NCI-H2171 treated with DMSO at 0.1 percent for 48 hours (cell line): ENCODE results near the gene PSME2.

Experiments
- DNase-seq: peaks from one replicate; lab custom pipeline; 2025; lab: John Stamatoyannopoulos, UW

PSME2 gene

GRCh38 chr14:24146453-24146977 is at the start of gene PSME2:
PSME2 (minus strand) TSS chr14:24146610; CDS start chr14:24146581, 29 bp downstream.
- DNase-seq: peak; percentile 94

- DNase-seq: peak; percentile 92
Observed at GRCh38 chr14:24195186-24196070, 49.0 kb upstream of the PSME2 start, which contains the start of gene TM9SF1. TM9SF1 (minus strand) TSS chr14:24195441; CDS start chr14:24195019, 422 bp downstream.

GRCh38 chr14:24194873-24195185 is 48.4 kb upstream of the PSME2 start:
- DNase-seq: no peak

- no peak for DNase-seq
Observed at GRCh38 chr14:24194186-24194872, 47.9 kb upstream of the PSME2 start.

GRCh38 chr14:24192933-24193332 is 46.5 kb upstream of the PSME2 start:
- DNase-seq: no peak

GRCh38 chr14:24190416-24190815 is 44.0 kb upstream of the PSME2 start:
- DNase-seq: no peak

GRCh38 chr14:24189460-24189859 is 43.0 kb upstream of the PSME2 start:
- no peak for DNase-seq

- no peak for DNase-seq
Observed at GRCh38 chr14:24189059-24189375, 42.6 kb upstream of the PSME2 start.

- DNase-seq: peak; percentile 98
Observed at GRCh38 chr14:24188251-24189058, 42.0 kb upstream of the PSME2 start, which contains the start of gene IPO4. IPO4 (minus strand) TSS chr14:24188816; CDS start chr14:24188787, 29 bp downstream.

- DNase-seq: no peak
Observed at GRCh38 chr14:24187539-24187915, 41.1 kb upstream of the PSME2 start.

GRCh38 chr14:24186831-24187538 is 40.6 kb upstream of the PSME2 start:
- no peak for DNase-seq

- DNase-seq: no peak
Observed at GRCh38 chr14:24185741-24186140, 39.3 kb upstream of the PSME2 start.

- DNase-seq: no peak
Observed at GRCh38 chr14:24185026-24185425, 38.6 kb upstream of the PSME2 start.

- DNase-seq: no peak
Observed at GRCh38 chr14:24184104-24184970, 37.9 kb upstream of the PSME2 start.

GRCh38 chr14:24183014-24183481 is 36.6 kb upstream of the PSME2 start:
- no peak for DNase-seq

- no peak for DNase-seq
Observed at GRCh38 chr14:24182110-24182882, 35.9 kb upstream of the PSME2 start.

- DNase-seq: no peak
Observed at GRCh38 chr14:24181371-24182077, 35.1 kb upstream of the PSME2 start.

- DNase-seq: no peak
Observed at GRCh38 chr14:24179961-24180796, 33.8 kb upstream of the PSME2 start.
